Esophagus squamous epithelium (tissue), 5 donors: ENCODE results near the gene EIF2B5. TPM values are rescaled to one million over a fixed set of nuclear protein-coding genes. Genes with fewer than 3 reads are reported as not detected.
A peak's percentile ranks its signal among the peaks of the same experiment; 100 is the strongest.

Experiments used
- DNase-seq: peaks from one replicate; lab custom pipeline; 2025; lab: John Stamatoyannopoulos, UW
- H3K27ac ChIP-seq, 4 donors: fragments of 200-600 bp; sonication (generic); one replicate each; pipeline ENCODE4 v1.5.1; 2016 to 2019; ENCODE audit warnings: mild to moderate bottlenecking in 1 of 4
- H3K27me3 ChIP-seq, 4 donors: fragments of 200-600 bp; sonication (generic); 1 replicate in 3 of 4; 2 replicates in 1 of 4; pipeline versions ENCODE4 v1.5.1 to v1.6.0; 2017 to 2021; ENCODE audit warnings: antibody characterized with exemption in 1 of 4
- H3K36me3 ChIP-seq, 3 donors: fragments of 200-600 bp; sonication (generic); one replicate each; pipeline ENCODE4 v1.5.1; 2016 to 2019
- H3K4me1 ChIP-seq, 3 donors: fragments of 200-600 bp; sonication (generic); one replicate each; pipeline ENCODE4 v1.5.1; 2017 to 2019
- H3K4me3 ChIP-seq, 4 donors: fragments of 200-600 bp; sonication (generic); 1 replicate in 3 of 4; 2 replicates in 1 of 4; pipeline ENCODE4 v1.5.1; 2016 to 2019; ENCODE audit warnings: mild to moderate bottlenecking in 2 of 4, moderate library complexity in 1 of 4
- H3K9me3 ChIP-seq, 3 donors: fragments of 200-600 bp; sonication (generic); one replicate each; pipeline ENCODE4 v1.5.1; 2016 to 2019
- CTCF ChIP-seq, 6 experiments: fragments of 450-650 bp in 4 of 6; fragments of 200-600 bp in 2 of 6; sonication (generic) in 2 of 6; IDR thresholded peaks; one replicate each; pipeline ENCODE4 v1.5.1; 2016 to 2019; ENCODE audit warnings: antibody characterized with exemption in 6 of 6, mild to moderate bottlenecking in 4 of 6, moderate library complexity in 4 of 6
- POLR2A ChIP-seq, 4 donors: fragments of 450-650 bp; IDR thresholded peaks; one replicate each; pipeline ENCODE4 v1.6.1; 2017; ENCODE audit warnings: antibody characterized with exemption in 4 of 4, mild to moderate bottlenecking in 4 of 4, moderate library complexity in 3 of 4
- WGBS, 2 donors: methylation state at CpG; one replicate each; pipeline ENCODE4 v1.1.5; 2018; 5-methylcytosine and 5-hydroxymethylcytosine counted together
- intact Hi-C: fragments of 100-400 bp; cut with DNase I; formaldehyde crosslinking; loops from one replicate; pipeline ENCODE4 v1.15.0; 2022
- total RNA-seq, 4 donors: library from RNA; depleted of rRNA; stranded (reverse); fragments of >200 nt; gene quantifications; one replicate each; pipeline ENCODE4 v1.1.0, GENCODE V29; 2016
- donor health status: DM: yes; HTN: yes; CAD: no.

Gene EIF2B5
- total RNA-seq, 4 donors from 2014 or later = 27.2 to 51.5 (median 42.1) TPM

GRCh38 chr3:184177331-184177731 lies 42.2 kb downstream of the EIF2B5 start:
- Histone ChIP-seq H3K36me3 (peaks cover 44 to 57% (median 53%) of the 10 kb centered on the region in 3 donors), H3K4me1 (peaks cover 39 to 59% (median 47%) of the 10 kb centered on the region in 3 donors), H3K4me3 (peak overlapping the region in 3 of 4 donors; percentile 97 to 100 (median 99))

GRCh38 chr3:184177767-184178306 lies 42.7 kb downstream of the EIF2B5 start:
- Histone ChIP-seq H3K27me3 (no peaks in the 10 kb centered on the region), H3K4me3 (peak overlapping the region in 1 of 4 donors; percentile 99), H3K9me3 (no peaks in the 10 kb centered on the region), H3K36me3 (peaks cover 49 to 62% (median 58%) of the 10 kb centered on the region in 3 donors), H3K27ac (peak overlapping the region in 3 of 4 donors; percentile 97 to 98 (median 98)), H3K4me1 (peaks cover 39 to 54% (median 45%) of the 10 kb centered on the region in 3 donors)
- WGBS, 2 donors = 89 to 91% methylated on average over 13 of the region's 14 CpGs
- no peak for DNase-seq
- TF ChIP-seq CTCF (IDR thresholded peaks at IDR 0.05) (no peak), POLR2A (IDR thresholded peaks at IDR 0.05) (no peak)
- intact Hi-C loops = no loop called here

More at GRCh38 chr3:184177331-184177731, 42.2 kb downstream of the EIF2B5 start:
- TF ChIP-seq CTCF (IDR thresholded peaks at IDR 0.05) = no peak
- no peak for TF ChIP-seq POLR2A (IDR thresholded peaks at IDR 0.05)
- H3K9me3 ChIP-seq = no peaks in the 10 kb centered on the region
- no peaks in the 10 kb centered on the region for H3K27me3 ChIP-seq
- peak overlapping the region; percentile 96 to 98 (median 98) for H3K27ac ChIP-seq
- WGBS, 2 donors = 19 to 31% methylated on average over 4 of the region's 4 CpGs
- no peak for DNase-seq
- intact Hi-C loops = no loop called here

- WGBS, 2 donors = 92 to 94% methylated on average over 13 of the region's 13 CpGs
- H3K4me1 ChIP-seq = peaks cover 39 to 46% (median 42%) of the 10 kb centered on the region in 3 donors
- peaks cover 57 to 70% (median 66%) of the 10 kb centered on the region in 3 donors for H3K36me3 ChIP-seq
- no peak overlapping the region for H3K4me3 ChIP-seq
- no peaks in the 10 kb centered on the region for H3K9me3 ChIP-seq
- TF ChIP-seq CTCF (IDR thresholded peaks at IDR 0.05) (no peak), POLR2A (IDR thresholded peaks at IDR 0.05) (no peak)
- DNase-seq = no peak
- H3K27ac ChIP-seq = no peak overlapping the region
- H3K27me3 ChIP-seq = no peaks in the 10 kb centered on the region
- intact Hi-C loops = no loop called here
Measured at GRCh38 chr3:184178521-184179138, 43.5 kb downstream of the EIF2B5 start.

- no peak for DNase-seq
- Histone ChIP-seq H3K27me3 (no peaks in the 10 kb centered on the region), H3K4me1 (peaks cover 36 to 44% (median 37%) of the 10 kb centered on the region in 3 donors), H3K9me3 (no peaks in the 10 kb centered on the region), H3K4me3 (no peak overlapping the region), H3K27ac (no peak overlapping the region), H3K36me3 (peaks cover 62 to 82% (median 70%) of the 10 kb centered on the region in 3 donors)
- TF ChIP-seq POLR2A (IDR thresholded peaks at IDR 0.05) (no peak), CTCF (IDR thresholded peaks at IDR 0.05) (no peak)
- 80 to 90% methylated on average over 5 to 6 of the region's 6 CpGs for WGBS, 2 donors
- intact Hi-C loops = no loop called here
Measured at GRCh38 chr3:184180165-184180564, 45.0 kb downstream of the EIF2B5 start.

GRCh38 chr3:184181596-184181995 lies 46.4 kb downstream of the EIF2B5 start:
- Histone ChIP-seq H3K4me3 (no peak overlapping the region), H3K36me3 (peaks cover 62 to 82% (median 70%) of the 10 kb centered on the region in 3 donors), H3K4me1 (peaks cover 28 to 38% (median 32%) of the 10 kb centered on the region in 3 donors), H3K27ac (no peak overlapping the region), H3K9me3 (no peaks in the 10 kb centered on the region), H3K27me3 (no peaks in the 10 kb centered on the region)
- DNase-seq = no peak
- no peak for TF ChIP-seq POLR2A (IDR thresholded peaks at IDR 0.05)
- no peak for TF ChIP-seq CTCF (IDR thresholded peaks at IDR 0.05)
- WGBS, 2 donors = 98% methylated on average over 5 of the region's 9 CpGs; no CpG with 5 or more reads in 1 of the 2 donors
- intact Hi-C loops = no loop called here
